GM10248 (cell line): ENCODE measurements around the gene PTPN13.

ENCODE experiments used
- CTCF ChIA-PET: fragments of 300-600 bp; sonication (Branson Sonifier 250); formaldehyde crosslinking; extraction: SDS; loops from one replicate; lab custom pipeline; 2021; ENCODE audit warnings: antibody characterized with exemption; lab: Yijun Ruan, JAX
- POLR2A ChIA-PET: fragments of 350-650 bp; sonication (Branson Sonifier 250); formaldehyde crosslinking; extraction: SDS; loops from one replicate; lab custom pipeline; 2020; ENCODE audit warnings: antibody characterized with exemption; lab: Yijun Ruan, JAX
- DNase-seq: peaks from one replicate; pipeline ENCODE4 v3.0.0; 2012; ENCODE audit errors: extremely low spot score
- CTCF ChIP-seq: IDR thresholded peaks from 2 replicates; pipeline ENCODE4 v1.5.1; 2012; ENCODE audit warnings: mild to moderate bottlenecking, low read depth; ENCODE audit errors: extremely low read depth, missing control alignments, control extremely low read depth

The PTPN13 gene

GRCh38 chr4:86563416-86563815 lies 30.7 kb upstream of the PTPN13 start:
- no peak for TF ChIP-seq CTCF
- ChIA-PET CTCF (no interaction called here), POLR2A (no interaction called here)
- no peak for DNase-seq

- TF ChIP-seq CTCF: no peak
- ChIA-PET POLR2A (no interaction called here), CTCF (interaction anchor here (0.9 to 1.5 kb wide), 3 partner anchors 13 to 332 kb away, joined by 3 to 5 read pairs (median 3); no protein-coding TSS in a partner anchor)
- DNase-seq: no peak
Measured at GRCh38 chr4:86564795-86565194, 29.3 kb upstream of the PTPN13 start.

DNA sequence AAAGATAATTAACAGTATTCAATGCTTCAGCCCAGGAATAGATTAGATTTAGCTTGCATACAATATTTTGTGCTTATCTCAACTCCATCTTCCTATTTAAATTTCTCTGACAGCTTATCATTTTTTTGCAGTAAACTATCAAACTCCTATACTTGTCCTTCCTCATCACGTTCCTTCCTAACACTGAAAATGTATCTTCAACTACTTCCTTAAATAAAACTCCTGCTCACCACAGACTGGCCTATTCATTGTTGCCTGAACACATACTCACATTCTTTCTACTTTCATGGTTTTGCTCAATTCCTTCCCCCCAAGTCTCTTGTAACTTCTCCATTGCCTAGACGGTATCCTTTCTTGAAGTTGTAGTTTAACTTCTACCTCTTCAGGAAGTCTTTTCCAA lies 28.5 kb upstream of the PTPN13 start:
- no peak for DNase-seq
- no peak for TF ChIP-seq CTCF
- ChIA-PET POLR2A (no interaction called here), CTCF (interaction anchor here (0.9 to 1.5 kb wide), 3 partner anchors 15 to 332 kb away, joined by 3 to 5 read pairs (median 3); no protein-coding TSS in a partner anchor)

DNA sequence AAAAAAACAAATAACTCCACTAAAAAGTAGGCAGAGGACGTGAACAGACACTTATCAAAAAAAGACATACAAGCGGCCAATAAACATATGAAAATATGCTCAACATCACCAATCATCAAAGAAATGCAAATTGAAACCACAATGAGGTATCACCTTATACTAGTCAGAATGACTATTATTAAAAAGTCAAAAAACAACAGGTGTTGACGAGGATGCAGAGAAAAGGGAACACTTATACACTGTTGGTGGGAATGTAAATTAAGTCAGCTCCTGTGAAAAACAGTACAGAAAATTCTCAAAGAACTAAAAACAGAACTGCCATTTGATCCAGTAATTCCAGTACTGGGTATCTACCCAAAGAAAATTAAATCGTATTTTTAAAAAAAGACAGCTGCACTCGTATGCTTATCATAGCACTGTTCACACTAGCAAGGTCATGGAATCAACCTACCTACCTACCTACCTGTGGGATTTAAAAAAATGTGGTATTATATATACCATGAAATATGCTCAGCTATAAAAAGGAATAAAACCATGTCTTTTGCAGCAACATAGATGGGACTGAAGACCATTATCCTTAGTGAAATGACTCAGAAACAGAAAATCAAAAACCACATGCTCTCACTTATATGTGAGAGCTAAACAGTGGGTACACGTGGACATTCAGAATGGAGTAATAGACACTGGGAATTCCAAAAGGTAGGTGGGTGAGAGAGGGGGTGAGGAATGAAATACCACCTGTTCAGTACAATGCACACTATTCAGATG lies 24.8 kb upstream of the PTPN13 start:
- POLR2A ChIA-PET: no interaction called here
- TF ChIP-seq CTCF: no peak
- no peak for DNase-seq
- CTCF ChIA-PET: interaction anchor here (0.7 to 1.6 kb wide), 6 partner anchors 8 to 70 kb away, joined by 3 to 6 read pairs (median 3); no protein-coding TSS in a partner anchor

DNA sequence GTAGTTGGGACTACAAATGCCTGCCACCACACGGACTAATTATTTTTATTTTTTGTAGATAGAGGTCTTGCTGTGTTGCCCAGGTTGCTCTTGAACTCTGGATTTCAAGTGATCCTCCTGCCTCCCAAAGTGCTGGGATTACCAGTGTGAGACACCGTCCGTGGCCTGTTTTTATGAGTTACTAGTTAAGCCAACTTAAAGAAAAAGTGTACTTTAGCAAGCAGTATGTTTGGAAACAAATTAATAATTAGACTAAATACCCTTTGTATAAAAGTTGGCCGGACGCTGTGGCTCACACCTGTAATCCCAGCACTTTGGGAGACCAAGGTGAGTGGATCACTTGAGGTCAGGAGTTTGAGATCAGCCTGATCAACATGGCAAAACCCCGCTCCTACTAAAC lies 14.2 kb upstream of the PTPN13 start:
- POLR2A ChIA-PET: no interaction called here
- DNase-seq: no peak
- no peak for TF ChIP-seq CTCF

DNA sequence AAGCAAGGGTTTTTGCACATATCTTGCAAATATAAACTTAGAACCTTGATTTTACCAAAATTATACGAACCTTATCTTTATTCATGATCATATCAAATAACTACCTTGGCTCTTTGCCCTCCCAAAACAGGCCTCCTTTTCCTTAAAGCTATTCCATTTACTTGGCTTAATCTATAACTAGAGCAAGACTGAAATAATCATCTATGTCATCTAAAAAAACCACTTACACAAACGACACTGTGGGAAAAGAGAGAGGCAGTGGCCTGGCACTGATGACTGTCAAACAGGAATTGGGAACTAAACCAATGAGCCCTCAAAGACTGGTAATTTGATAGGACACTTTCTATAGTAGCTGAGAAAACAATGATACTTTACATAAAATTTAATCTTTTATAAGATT lies 11.7 kb upstream of the PTPN13 start:
- DNase-seq: no peak
- TF ChIP-seq CTCF: no peak
- POLR2A ChIA-PET: no interaction called here
- CTCF ChIA-PET: interaction anchor here (1.1 to 2.5 kb wide), 3 partner anchors 9 to 13 kb away, joined by 4 to 10 read pairs (median 6); no protein-coding TSS in a partner anchor

More for the DNA sequence above, 14.2 kb upstream of the PTPN13 start:
- CTCF ChIA-PET: interaction anchor here (1.1 to 2.5 kb wide), 3 partner anchors 11 to 79 kb away, joined by 3 to 6 read pairs (median 4); no protein-coding TSS in a partner anchor
